ENCODE data around the gene CLIP2.
"Not testable (repeated sequence)": the region's sequence is repeated elsewhere in the genome, so short reads cannot be mapped to it uniquely, and the experiment has no call there.

Gene CLIP2

GRCh38 chr7:74252893-74253292 is 36.3 kb upstream of the CLIP2 start:
- Histone ChIP-seq H3K4me3 (ENCODE audit: severe bottlenecking) (peak overlapping the region; percentile 84), H3K27me3 (ENCODE audit: insufficient read depth, poor library complexity, severe bottlenecking) (no peaks in the 10 kb centered on the region), H3K4me1 (ENCODE audit: insufficient read depth, poor library complexity, severe bottlenecking) (no peaks in the 10 kb centered on the region), H3K9me3 (ENCODE audit: severe bottlenecking) (no peaks in the 10 kb centered on the region), H3K36me3 (ENCODE audit: low read depth) (peaks cover 43% of the 10 kb centered on the region), H3K27ac (ENCODE audit: poor library complexity, severe bottlenecking) (no peak overlapping the region)
- no peak for TF ChIP-seq CTCF (IDR thresholded peaks at IDR 0.05; ENCODE audit: poor library complexity, severe bottlenecking)
- ATAC-seq (ENCODE audit: low read depth) (no peak), DNase-seq (ENCODE audit: low spot score) (no peak)

- no peaks in the 10 kb centered on the region for H3K27me3 ChIP-seq (ENCODE audit: insufficient read depth, poor library complexity, severe bottlenecking)
- TF ChIP-seq CTCF (IDR thresholded peaks at IDR 0.05; ENCODE audit: poor library complexity, severe bottlenecking): no peak
- no peak for ATAC-seq (ENCODE audit: low read depth)
- peaks cover 39% of the 10 kb centered on the region for H3K36me3 ChIP-seq (ENCODE audit: low read depth)
- H3K4me1 ChIP-seq (ENCODE audit: insufficient read depth, poor library complexity, severe bottlenecking): no peaks in the 10 kb centered on the region
- H3K4me3 ChIP-seq (ENCODE audit: severe bottlenecking): peak overlapping the region; percentile 84
- no peaks in the 10 kb centered on the region for H3K9me3 ChIP-seq (ENCODE audit: severe bottlenecking)
- DNase-seq (ENCODE audit: low spot score): no peak
- H3K27ac ChIP-seq (ENCODE audit: poor library complexity, severe bottlenecking): peak overlapping the region; percentile 53
Measured at GRCh38 chr7:74253331-74253730, 35.9 kb upstream of the CLIP2 start.

- TF ChIP-seq CTCF (IDR thresholded peaks at IDR 0.05; ENCODE audit: poor library complexity, severe bottlenecking): no peak
- H3K36me3 ChIP-seq (ENCODE audit: low read depth): peaks cover 34% of the 10 kb centered on the region
- DNase-seq (ENCODE audit: low spot score): no peak
- no peaks in the 10 kb centered on the region for H3K9me3 ChIP-seq (ENCODE audit: severe bottlenecking)
- no peaks in the 10 kb centered on the region for H3K27me3 ChIP-seq (ENCODE audit: insufficient read depth, poor library complexity, severe bottlenecking)
- peak; percentile 23; the same call in 2 of the 3 replicates for ATAC-seq (ENCODE audit: low read depth)
- H3K27ac ChIP-seq (ENCODE audit: poor library complexity, severe bottlenecking): peak overlapping the region; percentile 53
- peak overlapping the region; percentile 84 for H3K4me3 ChIP-seq (ENCODE audit: severe bottlenecking)
- no peaks in the 10 kb centered on the region for H3K4me1 ChIP-seq (ENCODE audit: insufficient read depth, poor library complexity, severe bottlenecking)
Measured at GRCh38 chr7:74253835-74254128, 35.4 kb upstream of the CLIP2 start.

GRCh38 chr7:74254129-74254857 is 34.9 kb upstream of the CLIP2 start, which contains the start of gene RFC2:
TSS of gene RFC2 (minus strand) at chr7:74254399. CDS start at chr7:74254383, 16 bp downstream.
- peak; percentile 8 for TF ChIP-seq CTCF (IDR thresholded peaks at IDR 0.05; ENCODE audit: poor library complexity, severe bottlenecking)
- no peaks in the 10 kb centered on the region for H3K9me3 ChIP-seq (ENCODE audit: severe bottlenecking)
- H3K27ac ChIP-seq (ENCODE audit: poor library complexity, severe bottlenecking): peak within 1 kb of the TSS; percentile 53
- no peaks in the 10 kb centered on the region for H3K27me3 ChIP-seq (ENCODE audit: insufficient read depth, poor library complexity, severe bottlenecking)
- ATAC-seq (ENCODE audit: low read depth) (peak; percentile 97), DNase-seq (ENCODE audit: low spot score) (peak; percentile 92)
- H3K4me1 ChIP-seq (ENCODE audit: insufficient read depth, poor library complexity, severe bottlenecking): no peaks in the 10 kb centered on the region
- H3K36me3 ChIP-seq (ENCODE audit: low read depth): peaks cover 29% of the 10 kb centered on the region
- H3K4me3 ChIP-seq (ENCODE audit: severe bottlenecking): peak within 1 kb of the TSS; percentile 84

GRCh38 chr7:74254858-74255379 is 34.3 kb upstream of the CLIP2 start:
- Histone ChIP-seq H3K4me1 (ENCODE audit: insufficient read depth, poor library complexity, severe bottlenecking) (no peaks in the 10 kb centered on the region), H3K9me3 (ENCODE audit: severe bottlenecking) (no peaks in the 10 kb centered on the region), H3K27ac (ENCODE audit: poor library complexity, severe bottlenecking) (peak overlapping the region; percentile 53), H3K36me3 (ENCODE audit: low read depth) (peaks cover 23% of the 10 kb centered on the region), H3K4me3 (ENCODE audit: severe bottlenecking) (peak overlapping the region; percentile 84), H3K27me3 (ENCODE audit: insufficient read depth, poor library complexity, severe bottlenecking) (no peaks in the 10 kb centered on the region)
- no peak for DNase-seq (ENCODE audit: low spot score)
- no peak for ATAC-seq (ENCODE audit: low read depth)
- no peak for TF ChIP-seq CTCF (IDR thresholded peaks at IDR 0.05; ENCODE audit: poor library complexity, severe bottlenecking)

GRCh38 chr7:74255461-74255860 is 33.7 kb upstream of the CLIP2 start:
- peak overlapping the region; percentile 84 for H3K4me3 ChIP-seq (ENCODE audit: severe bottlenecking)
- not testable (repeated sequence) for H3K9me3 ChIP-seq (ENCODE audit: severe bottlenecking); H3K27me3 ChIP-seq (ENCODE audit: insufficient read depth, poor library complexity, severe bottlenecking); H3K27ac ChIP-seq (ENCODE audit: poor library complexity, severe bottlenecking); ATAC-seq (ENCODE audit: low read depth); H3K4me1 ChIP-seq (ENCODE audit: insufficient read depth, poor library complexity, severe bottlenecking); DNase-seq (ENCODE audit: low spot score)
- peaks cover 18% of the 10 kb centered on the region for H3K36me3 ChIP-seq (ENCODE audit: low read depth)

Measured in RWPE2 (cell line).